HepG2 (cell line): Measurements from ENCODE around the gene PCDHA9. TPM values are rescaled to one million over a fixed set of nuclear protein-coding genes. Genes with fewer than 3 reads are reported as not detected.

Source experiments
- ATAC-seq: fragments of 200-7000 bp; cut with Tn5 transposase; 3 replicates; pipeline ENCODE4 v1.9.1; 2020; ENCODE audit warnings: mild to moderate bottlenecking, moderate library complexity
- BruUV-seq: library from RNA; stranded (reverse); fragments of 400-500 nt; replicated peaks from 2 replicates; lab custom pipeline; 2021; lab: Mats Ljungman, UMichigan
- CTCF ChIA-PET: fragments of 300-600 bp; formaldehyde crosslinking; extraction: SDS; loops from one replicate; lab custom pipeline; 2021; ENCODE audit warnings: low total read pairs, inconsistent platforms, low intra/inter-chr PET ratio; lab: Yijun Ruan, JAX
- POLR2A ChIA-PET: fragments of 350-600 bp; sonication (Branson Sonifier 250); formaldehyde crosslinking; loops from one replicate; lab custom pipeline; 2020; ENCODE audit warnings: antibody characterized with exemption, inconsistent platforms; lab: Yijun Ruan, JAX
- DNase-seq: peaks from one replicate; pipeline ENCODE4 v3.0.0-alpha.2; 2015; ENCODE audit warnings: low spot score
- FAIRE-seq: peaks from 3 replicates; lab custom pipeline; 2011; peaks lifted over from hg19 to GRCh38; lab: Jason Lieb, UNC
- H2AFZ ChIP-seq: one replicate; pipeline ENCODE4 v1.6.1; 2011; ENCODE audit warnings: low read length, inconsistent platforms
- H3K27ac ChIP-seq: fragments of 300-600 bp; 3 replicates; pipeline ENCODE4 v1.8.0; 2011; ENCODE audit warnings: mixed run types, mild to moderate bottlenecking, mixed read lengths, low read length, inconsistent platforms; ENCODE audit not compliant: insufficient read depth; ENCODE audit errors: extremely low read length
- H3K27me3 ChIP-seq, 2 experiments: fragments of 200-600 bp in 1 of 2; 2 replicates in 1 of 2; 3 replicates in 1 of 2; pipeline versions ENCODE4 v1.6.0 to v1.8.0; 2011; ENCODE audit warnings: low read length in 2 of 2, mild to moderate bottlenecking in 2 of 2, moderate library complexity in 2 of 2, inconsistent platforms in 1 of 2; ENCODE audit not compliant: insufficient read depth in 2 of 2, control insufficient read depth in 1 of 2
- H3K36me3 ChIP-seq, 2 experiments: fragments of 200-600 bp in 1 of 2; replicated peaks in 1 of 2; 2 replicates in 1 of 2; 3 replicates in 1 of 2; pipeline versions ENCODE4 v1.5.1 to v1.8.0; 2011; ENCODE audit warnings: low read length in 2 of 2, inconsistent platforms in 1 of 2; ENCODE audit not compliant: insufficient read depth in 2 of 2, control insufficient read depth in 1 of 2
- H3K4me1 ChIP-seq: 2 replicates; pipeline ENCODE4 v1.5.1; 2012; ENCODE audit warnings: low read length, inconsistent platforms; ENCODE audit not compliant: insufficient read depth
- H3K4me2 ChIP-seq: 2 replicates; pipeline ENCODE4 v1.6.0; 2011; ENCODE audit warnings: low read depth, low read length, inconsistent platforms
- H3K4me3 ChIP-seq, 3 experiments: fragments of 200-600 bp in 1 of 3; sonication (generic), shearing (Covaris generic) in 1 of 3; replicated peaks in 1 of 3; 2 replicates each; pipeline ENCODE4 v1.5.1; 2011 to 2016; ENCODE audit warnings: low read length in 3 of 3, inconsistent platforms in 2 of 3, low read depth in 2 of 3, mild to moderate bottlenecking in 2 of 3, control low read depth in 1 of 3, mixed read lengths in 1 of 3; ENCODE audit not compliant: insufficient read depth in 1 of 3
- H3K79me2 ChIP-seq: one replicate; pipeline ENCODE4 v1.6.1; 2011; ENCODE audit warnings: low read length, inconsistent platforms; ENCODE audit not compliant: insufficient read depth
- H3K9ac ChIP-seq: 2 replicates; pipeline ENCODE4 v1.6.0; 2011; ENCODE audit warnings: mild to moderate bottlenecking, low read depth, low read length, inconsistent platforms; ENCODE audit not compliant: insufficient read depth
- H3K9me3 ChIP-seq: 2 replicates; pipeline ENCODE4 v1.5.1; 2012; ENCODE audit warnings: mild to moderate bottlenecking, low read length
- H4K20me1 ChIP-seq: 2 replicates; pipeline ENCODE4 v1.6.0; 2011; ENCODE audit warnings: inconsistent platforms, mild to moderate bottlenecking, low read length, moderate library complexity; ENCODE audit not compliant: insufficient read depth
- NR2C2 ChIP-seq: sonication (generic); formaldehyde crosslinking; IDR thresholded peaks from 2 replicates; pipeline ENCODE4 v1.4.0; 2020; ENCODE audit warnings: missing genetic modification reagents, mild to moderate bottlenecking, moderate library complexity, borderline replicate concordance
- RXRA ChIP-seq: sonication (generic); formaldehyde crosslinking; IDR thresholded peaks from 2 replicates; pipeline ENCODE4 v1.5.1; 2020; ENCODE audit warnings: missing genetic modification reagents
- SRF ChIP-seq: IDR thresholded peaks from 2 replicates; pipeline ENCODE4 v1.6.1; 2011; ENCODE audit warnings: mild to moderate bottlenecking, low read depth, low read length, moderate library complexity
- ZNF24 ChIP-seq: fragments of 450-650 bp; IDR thresholded peaks from 2 replicates; pipeline ENCODE4 v1.6.1; 2017; ENCODE audit warnings: antibody characterized with exemption, mild to moderate bottlenecking
- ZNF343 ChIP-seq: sonication (generic); formaldehyde crosslinking; IDR thresholded peaks from 2 replicates; pipeline ENCODE4 v1.4.0; 2020; ENCODE audit warnings: mild to moderate bottlenecking, missing genetic modification reagents
- ZNF414 ChIP-seq: sonication (generic); formaldehyde crosslinking; IDR thresholded peaks from 2 replicates; pipeline ENCODE4 v1.5.0; 2020; ENCODE audit warnings: missing genetic modification reagents
- ZNF468 ChIP-seq: sonication (generic); formaldehyde crosslinking; IDR thresholded peaks from 2 replicates; pipeline ENCODE4 v1.8.0; 2022; ENCODE audit warnings: mild to moderate bottlenecking, moderate library complexity, missing genetic modification reagents
- ZNF580 ChIP-seq: IDR thresholded peaks from 2 replicates; pipeline ENCODE4 v1.6.1; 2016; ENCODE audit warnings: low read depth, borderline replicate concordance
- ZNF704 ChIP-seq: sonication (generic); formaldehyde crosslinking; IDR thresholded peaks from 2 replicates; pipeline ENCODE4 v1.8.1; 2023; ENCODE audit warnings: mild to moderate bottlenecking, inconsistent platforms, moderate library complexity, missing genetic modification reagents, borderline replicate concordance
- ZNF780A ChIP-seq: sonication (generic); formaldehyde crosslinking; IDR thresholded peaks from 2 replicates; pipeline ENCODE4 v1.8.0; 2022; ENCODE audit warnings: mild to moderate bottlenecking, missing genetic modification reagents, moderate library complexity
- WGBS: methylation state at CpG from one replicate; pipeline ENCODE4 v1.1.6; 2017; ENCODE audit warnings: low lambda C conversion rate; 5-methylcytosine and 5-hydroxymethylcytosine counted together
- in situ Hi-C: cut with HindIII; loops from 2 replicates; pipeline ENCODE4 v1.10.0; 2017; ENCODE audit warnings: low pct_unique_long_range_greater_than_20kb; ENCODE audit not compliant: extremely low pct_ligation_motif_present
- intact Hi-C: fragments of 100-400 bp; cut with micrococcal nuclease; formaldehyde crosslinking; loops from one replicate; pipeline ENCODE4 v1.10.0; 2022; ENCODE audit not compliant: unreplicated experiment
- polyA plus RNA-seq, 8 experiments: library from polyadenylated mRNA; depleted of rRNA in 3 of 8; stranded (reverse) in 7 of 8; unstranded in 1 of 8; fragments of >200 nt; fragmentation: Illumina TruSeq in 4 of 8; extraction: Trizol in 4 of 8; gene quantifications; 2 replicates each; pipeline versions ENCODE4 v1.2.1 to v1.2.3, GENCODE V29; 2011 to 2016; ENCODE audit warnings: low read depth in 4 of 8, missing spikeins in 1 of 8, mixed read lengths in 1 of 8; ENCODE audit not compliant: insufficient read depth in 1 of 8
- total RNA-seq, 5 experiments: library from RNA; depleted of rRNA; stranded (reverse); fragments of >200 nt; fragmentation: Illumina TruSeq; extraction: Trizol; gene quantifications; 2 replicates each; pipeline ENCODE4 v1.2.3, GENCODE V29; 2016; ENCODE audit warnings: low read depth in 1 of 5

The PCDHA9 gene
- total and polyA plus RNA-seq, 2 of the 13 experiments (the other 11 are each of a cell fraction or from before 2014, with no cell fraction given), result 0.03 TPM; not detected in 1

- no peak for FAIRE-seq
- in situ Hi-C loops, result no loop called here
- CTCF ChIA-PET, result no interaction called here
These were observed 14.5 kb downstream of the PCDHA9 start for GRCh38 chr5:140862441-140863295.

More at GRCh38 chr5:140862441-140863295, 14.5 kb downstream of the PCDHA9 start:
- DNase-seq (no peak), ATAC-seq (no peak)
- H4K20me1 ChIP-seq, result no peaks in the 10 kb centered on the region
- 83% methylated on average over 50 of the region's 76 CpGs for WGBS
- H3K4me1 ChIP-seq, result no peaks in the 10 kb centered on the region
- H3K9ac ChIP-seq, result no peak overlapping the region
- no peaks in the 10 kb centered on the region for H3K36me3 ChIP-seq
- no TSS peak for BruUV-seq
- H2AFZ ChIP-seq, result no peak overlapping the region
- no peaks in the 10 kb centered on the region for H3K27me3 ChIP-seq
- POLR2A ChIA-PET, result no interaction called here
- no peak overlapping the region for H3K4me3 ChIP-seq
- H3K4me2 ChIP-seq, result no peak overlapping the region
- no peaks in the 10 kb centered on the region for H3K9me3 ChIP-seq
- H3K27ac ChIP-seq, result no peak overlapping the region
- intact Hi-C loops, result no loop called here
- H3K79me2 ChIP-seq, result no peaks in the 10 kb centered on the region
- TF ChIP-seq ZNF580 (CRISPR knock-in tag), result no peak
- no peak for TF ChIP-seq RXRA
- no peak for TF ChIP-seq ZNF468 (CRISPR knock-in tag)
- TF ChIP-seq ZNF704 (CRISPR knock-in tag), result no peak
- TF ChIP-seq ZNF24, result no peak
- TF ChIP-seq NR2C2 (CRISPR knock-in tag), result no peak
- no peak for TF ChIP-seq ZNF780A
- TF ChIP-seq ZNF414 (CRISPR knock-in tag), result no peak
- TF ChIP-seq SRF, result no peak
- no peak for TF ChIP-seq ZNF343 (CRISPR knock-in tag)
